ENCODE results near the gene IL1F10. TPM values are rescaled to one million over a fixed set of nuclear protein-coding genes. Genes with fewer than 3 reads are reported as not detected.

The IL1F10 gene
- total RNA-seq, 4 donors from 2014 or later: 0.80 to 23.2 (median 18.3) TPM

GRCh38 chr2:113053666-113054065 is 14.1 kb upstream of the IL1F10 start:
- no peak for DNase-seq (ENCODE audit: low spot score in 2 of 2)
- H3K27ac ChIP-seq: no peak overlapping the region
- 82% methylated on average over 3 of the region's 3 CpGs for WGBS

GRCh38 chr2:113054066-113054465 is 13.7 kb upstream of the IL1F10 start:
- Histone ChIP-seq H3K27me3 (no peaks in the 10 kb centered on the region), H3K9me3 (peaks cover 9% of the 10 kb centered on the region), H3K4me3 (no peak overlapping the region), H3K36me3 (no peaks in the 10 kb centered on the region), H3K27ac (no peak overlapping the region), H3K4me1 (no peaks in the 10 kb centered on the region)
- DNase-seq (ENCODE audit: low spot score in 2 of 2): no peak
- no peak for TF ChIP-seq CTCF (IDR thresholded peaks at IDR 0.05)
- TF ChIP-seq EP300 (IDR thresholded peaks at IDR 0.05): no peak
- no peak for TF ChIP-seq POLR2AphosphoS5 (IDR thresholded peaks at IDR 0.05)
- TF ChIP-seq POLR2A (IDR thresholded peaks at IDR 0.05): no peak

More at GRCh38 chr2:113053666-113054065, 14.1 kb upstream of the IL1F10 start:
- peaks cover 9% of the 10 kb centered on the region for H3K9me3 ChIP-seq
- H3K36me3 ChIP-seq: no peaks in the 10 kb centered on the region
- TF ChIP-seq CTCF (IDR thresholded peaks at IDR 0.05) (no peak), POLR2AphosphoS5 (IDR thresholded peaks at IDR 0.05) (no peak), EP300 (IDR thresholded peaks at IDR 0.05) (no peak), POLR2A (IDR thresholded peaks at IDR 0.05) (no peak)
- no peak overlapping the region for H3K4me3 ChIP-seq
- no peaks in the 10 kb centered on the region for H3K4me1 ChIP-seq
- H3K27me3 ChIP-seq: no peaks in the 10 kb centered on the region

- no peaks in the 10 kb centered on the region for H3K27me3 ChIP-seq
- no peak overlapping the region for H3K27ac ChIP-seq
- no peaks in the 10 kb centered on the region for H3K36me3 ChIP-seq
- no peak for DNase-seq (ENCODE audit: low spot score in 2 of 2)
- H3K4me1 ChIP-seq: no peaks in the 10 kb centered on the region
- WGBS: 50% methylated on average over 1 of the region's 1 CpG
- no peak for TF ChIP-seq POLR2A (IDR thresholded peaks at IDR 0.05)
- TF ChIP-seq POLR2AphosphoS5 (IDR thresholded peaks at IDR 0.05): no peak
- no peak for TF ChIP-seq CTCF (IDR thresholded peaks at IDR 0.05)
- no peak for TF ChIP-seq EP300 (IDR thresholded peaks at IDR 0.05)
- H3K4me3 ChIP-seq: no peak overlapping the region
- H3K9me3 ChIP-seq: peaks cover 9% of the 10 kb centered on the region
Observed at GRCh38 chr2:113056521-113056920, 11.2 kb upstream of the IL1F10 start.

GRCh38 chr2:113057117-113057516 is 10.7 kb upstream of the IL1F10 start:
- no peaks in the 10 kb centered on the region for H3K27me3 ChIP-seq
- no peak for DNase-seq (ENCODE audit: low spot score in 2 of 2)
- no peaks in the 10 kb centered on the region for H3K36me3 ChIP-seq
- no peak overlapping the region for H3K27ac ChIP-seq
- H3K4me1 ChIP-seq: no peaks in the 10 kb centered on the region
- WGBS: 34% methylated on average over 1 of the region's 1 CpG
- H3K9me3 ChIP-seq: peaks cover 9% of the 10 kb centered on the region
- no peak overlapping the region for H3K4me3 ChIP-seq
- no peak for TF ChIP-seq POLR2AphosphoS5 (IDR thresholded peaks at IDR 0.05)
- TF ChIP-seq CTCF (IDR thresholded peaks at IDR 0.05): no peak
- no peak for TF ChIP-seq POLR2A (IDR thresholded peaks at IDR 0.05)
- TF ChIP-seq EP300 (IDR thresholded peaks at IDR 0.05): no peak

- H3K4me3 ChIP-seq: no peak overlapping the region
- no peaks in the 10 kb centered on the region for H3K4me1 ChIP-seq
- H3K27me3 ChIP-seq: peaks cover 3% of the 10 kb centered on the region
- H3K27ac ChIP-seq: no peak overlapping the region
- H3K9me3 ChIP-seq: peaks cover 9% of the 10 kb centered on the region
- no peak for DNase-seq (ENCODE audit: low spot score in 2 of 2)
- 70% methylated on average over 2 of the region's 2 CpGs for WGBS
- no peaks in the 10 kb centered on the region for H3K36me3 ChIP-seq
- no peak for TF ChIP-seq CTCF (IDR thresholded peaks at IDR 0.05)
- no peak for TF ChIP-seq POLR2AphosphoS5 (IDR thresholded peaks at IDR 0.05)
- TF ChIP-seq EP300 (IDR thresholded peaks at IDR 0.05): no peak
- no peak for TF ChIP-seq POLR2A (IDR thresholded peaks at IDR 0.05)
Observed at GRCh38 chr2:113058411-113058994, 9.3 kb upstream of the IL1F10 start.

Measured in suprapubic skin (tissue), 4 donors.